MV-4-11 (cell line): ENCODE data around the gene BCAR3.
A peak's percentile ranks its signal among the peaks of the same experiment; 100 is the strongest.
"Not testable (repeated sequence)": the region's sequence is repeated elsewhere in the genome, so short reads cannot be mapped to it uniquely, and the experiment has no call there.

Source experiments
- DNase-seq: peaks from one replicate; lab custom pipeline; 2025; lab: John Stamatoyannopoulos, UW

BCAR3 gene

DNA sequence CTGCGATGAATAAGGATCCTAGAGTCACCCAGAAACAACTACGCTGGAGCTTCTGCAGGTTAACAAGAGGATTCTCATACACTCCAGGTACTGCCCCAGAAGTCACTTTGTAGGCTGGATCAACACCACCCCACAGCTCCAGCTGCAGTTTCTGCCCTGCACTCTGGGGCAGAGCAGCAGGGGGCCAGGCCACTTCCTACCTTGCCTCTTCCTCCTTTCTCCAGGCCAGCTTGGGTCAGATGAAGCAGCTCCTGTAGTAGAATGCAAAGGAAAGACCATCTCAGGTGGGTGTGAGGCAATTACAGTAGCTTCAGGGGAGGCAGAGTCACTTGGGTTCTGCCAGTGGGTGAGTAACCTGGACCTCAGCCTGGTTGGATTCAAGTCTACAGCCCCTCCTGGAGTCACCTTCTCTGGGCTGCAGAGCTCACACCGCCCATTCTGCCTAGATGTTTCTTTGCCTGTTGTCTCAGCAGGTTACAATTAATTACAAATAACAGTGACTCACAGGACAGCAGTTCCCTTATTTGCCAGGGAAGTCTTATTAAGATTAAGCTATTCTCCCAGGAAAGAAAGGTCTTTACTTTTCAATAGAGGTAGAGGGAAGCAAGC, 24.4 kb upstream of the BCAR3 start:
- DNase-seq: peak; percentile 15

DNA sequence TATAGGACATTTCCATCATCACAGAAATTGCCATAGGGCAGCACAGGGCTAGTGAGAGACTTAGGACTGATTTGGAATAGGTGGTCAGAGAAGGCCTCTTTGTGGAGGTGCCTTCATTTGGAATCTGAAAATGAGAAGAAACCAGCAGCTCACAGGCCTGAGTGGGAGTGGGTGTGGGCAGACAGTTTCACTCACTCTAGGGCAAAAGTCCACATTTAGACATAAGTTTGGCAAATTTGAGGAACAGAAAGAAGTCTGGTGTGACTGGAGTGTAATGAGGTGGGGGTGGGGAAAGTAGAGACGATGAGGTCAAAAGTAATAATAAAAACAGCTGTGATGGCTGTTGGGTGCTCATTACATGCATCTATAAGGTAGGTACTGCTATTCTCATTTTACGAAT, 22.4 kb upstream of the BCAR3 start:
- DNase-seq: peak; percentile 95

GRCh38 chr1:93703643-93704042, 22.0 kb upstream of the BCAR3 start:
- DNase-seq: no peak

DNA sequence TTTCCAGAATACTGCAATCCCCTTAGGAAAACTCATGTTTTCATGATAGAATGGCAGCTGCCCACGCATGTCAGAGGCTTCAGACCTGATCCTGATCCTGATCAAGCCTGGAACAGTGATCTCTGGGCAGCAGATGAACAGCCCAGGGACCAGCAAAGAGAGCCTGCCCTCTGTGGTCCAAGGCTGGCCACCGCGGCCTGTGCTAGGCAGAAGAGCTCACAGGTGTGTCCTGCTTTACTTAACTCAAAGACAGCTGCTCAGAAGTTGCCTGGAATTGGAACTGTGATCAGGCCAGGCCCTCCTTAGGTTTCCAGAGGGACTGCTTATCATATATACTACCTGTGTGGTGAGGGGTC, 21.2 kb upstream of the BCAR3 start:
- DNase-seq: no peak

DNA sequence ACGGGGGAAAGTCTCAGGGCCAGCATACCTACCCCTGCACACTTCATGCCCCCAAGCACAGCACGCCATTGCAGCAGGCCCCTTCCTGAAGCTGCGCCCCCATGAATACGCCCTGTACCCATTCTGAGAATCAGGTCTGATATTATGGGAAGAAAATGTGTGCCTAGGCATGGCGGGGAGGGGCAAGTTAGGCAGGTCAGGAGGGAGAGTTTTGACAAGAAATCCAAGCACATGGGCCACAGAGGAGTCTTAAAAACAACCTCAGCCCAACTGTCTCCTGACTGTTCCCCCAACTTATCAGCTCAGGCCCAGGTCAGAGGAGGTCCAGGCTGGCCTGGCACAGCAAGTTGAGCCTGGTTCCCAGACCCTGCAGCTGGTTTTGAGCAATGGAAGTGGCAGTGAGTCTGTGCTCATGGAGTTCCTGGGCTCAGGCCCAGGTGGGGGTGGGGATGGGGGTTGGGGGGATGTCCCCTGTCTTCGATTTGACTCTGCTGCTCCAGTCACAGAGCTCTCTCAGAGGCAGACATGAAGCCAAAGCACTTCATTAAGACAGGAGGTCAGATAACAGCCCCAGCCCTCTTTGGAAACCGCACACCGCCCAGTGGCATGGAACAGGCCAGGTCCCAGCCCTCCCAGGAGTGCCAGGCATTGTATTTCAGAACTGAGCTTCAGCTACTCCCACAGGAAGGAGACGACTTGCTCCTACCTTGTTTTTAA, 20.6 kb upstream of the BCAR3 start:
- no peak for DNase-seq

GRCh38 chr1:93701629-93702028, 20.0 kb upstream of the BCAR3 start:
- no peak for DNase-seq

DNA sequence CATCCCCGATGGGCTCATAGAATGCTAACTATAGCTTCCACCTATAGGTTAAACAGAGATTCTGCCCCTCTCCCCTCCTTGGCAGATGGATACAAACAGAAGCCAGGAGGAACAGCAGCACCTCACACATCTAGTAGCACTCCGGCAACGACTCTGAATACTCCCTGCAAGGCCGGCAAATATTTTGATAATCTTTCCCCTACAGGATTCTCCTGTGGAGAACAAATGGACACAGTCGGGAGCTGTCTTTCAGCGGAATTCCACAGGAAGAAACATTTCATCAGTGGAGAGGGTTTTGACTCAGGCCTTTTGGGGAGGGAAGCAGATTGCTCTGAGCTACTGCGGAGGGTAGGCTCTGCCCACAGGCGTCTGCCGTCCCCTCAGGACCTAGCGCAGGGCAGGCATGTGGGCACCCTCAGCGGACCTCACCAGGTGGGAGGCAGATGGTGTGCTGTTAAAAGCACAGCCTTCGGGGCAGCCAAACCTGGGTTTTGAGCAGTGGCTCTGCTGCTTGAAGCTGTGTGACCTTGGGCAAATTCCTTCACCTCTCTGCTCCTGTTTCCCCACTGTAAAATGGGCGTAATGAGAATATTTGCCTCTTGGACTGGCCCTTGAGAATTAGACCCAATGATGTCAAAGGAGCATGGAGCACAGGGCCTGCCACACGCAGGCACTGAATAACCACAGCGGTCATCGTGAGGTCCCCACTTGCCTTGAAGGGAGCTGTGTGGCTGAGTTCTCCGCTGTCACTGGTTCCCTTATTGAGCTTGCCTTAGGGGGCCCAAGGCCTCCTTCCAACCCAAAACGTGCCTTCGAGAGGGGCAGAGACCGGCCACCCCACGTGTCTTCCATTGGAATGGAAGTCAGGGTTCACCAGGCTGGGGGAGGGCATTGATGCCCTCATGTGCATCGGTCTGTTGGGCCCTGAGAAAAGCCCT, 19.2 kb upstream of the BCAR3 start:
- DNase-seq: no peak

DNA sequence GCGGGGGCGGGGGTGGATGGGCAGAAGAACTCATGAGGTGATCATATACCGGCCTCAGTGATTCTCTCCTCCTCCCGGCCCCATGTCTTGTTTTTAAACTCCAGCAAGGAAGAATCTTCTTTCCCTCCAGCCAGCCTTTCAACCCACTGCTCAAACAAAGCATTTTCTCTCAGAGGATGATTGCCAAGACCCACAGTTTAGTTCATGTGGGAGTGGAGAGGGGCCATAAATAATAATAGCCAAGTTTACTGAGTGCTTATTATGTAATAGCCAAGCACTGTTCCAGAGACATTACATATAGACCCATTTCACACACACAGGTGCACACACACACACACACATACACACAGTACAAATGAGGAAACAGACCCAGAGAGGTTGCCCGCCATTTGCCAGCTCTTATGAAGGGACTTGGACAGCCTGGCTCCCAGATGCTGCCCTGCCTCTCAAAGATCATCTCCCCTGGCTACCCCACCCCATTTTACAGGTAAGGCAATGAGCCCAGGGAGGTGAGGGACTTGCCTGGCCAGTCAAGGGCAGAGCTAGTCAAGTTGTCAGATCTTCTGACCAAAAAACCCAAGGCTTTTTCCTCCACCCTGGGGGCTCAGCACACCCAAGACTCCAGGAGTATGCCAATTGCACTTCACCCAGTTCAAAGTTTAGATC, 18.0 kb upstream of the BCAR3 start:
- DNase-seq: no peak

- no peak for DNase-seq
These were observed 17.4 kb upstream of the BCAR3 start for GRCh38 chr1:93699049-93699384.

- DNase-seq: no peak
These were observed 16.9 kb upstream of the BCAR3 start for GRCh38 chr1:93698329-93699048.

DNA sequence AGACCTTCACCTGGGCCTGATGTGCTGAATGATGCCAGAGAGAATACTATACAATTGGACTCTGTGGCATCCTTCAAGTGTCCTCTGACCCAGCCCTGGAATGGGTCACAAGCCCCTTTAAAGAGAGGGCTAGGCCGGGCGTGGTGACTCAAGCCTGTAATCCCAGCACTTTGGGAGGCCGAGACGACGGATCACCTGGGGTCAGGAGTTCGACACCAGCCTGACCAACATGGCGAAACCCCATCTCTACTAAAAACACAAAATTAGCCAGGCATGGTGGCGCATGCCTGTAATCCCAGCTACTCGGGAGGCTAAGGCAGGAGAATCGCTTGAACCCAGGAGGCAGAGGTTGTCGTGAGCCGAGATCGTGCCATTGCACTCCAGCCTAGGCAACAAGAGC, 15.9 kb upstream of the BCAR3 start:
- not testable (repeated sequence) for DNase-seq

GRCh38 chr1:93695411-93696005, 13.9 kb upstream of the BCAR3 start:
- peak; percentile 76 for DNase-seq

DNA sequence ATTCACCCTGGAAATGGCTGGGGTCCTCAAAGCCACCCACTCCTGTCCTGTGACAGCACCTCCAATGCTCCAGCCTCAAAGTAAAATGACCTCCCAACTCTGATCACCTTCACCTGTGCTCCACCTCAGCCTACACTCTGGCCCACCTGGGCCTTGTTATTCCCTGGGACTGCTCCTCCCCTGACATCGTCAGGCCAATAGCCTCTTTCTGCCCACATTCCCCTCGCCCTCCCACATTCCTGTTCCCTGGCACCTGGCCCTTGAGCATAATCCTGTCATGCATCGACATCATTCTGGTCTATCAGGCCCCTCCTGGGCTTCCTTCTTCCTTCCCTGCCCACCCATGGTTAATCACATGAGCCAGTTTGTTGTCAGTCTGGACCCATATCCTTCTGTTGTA, 13.2 kb upstream of the BCAR3 start:
- no peak for DNase-seq

- no peak for DNase-seq
These were observed 12.4 kb upstream of the BCAR3 start for GRCh38 chr1:93694039-93694438.

GRCh38 chr1:93692983-93693591, 11.4 kb upstream of the BCAR3 start:
- DNase-seq: peak; percentile 45

- DNase-seq: no peak
These were observed 10.8 kb upstream of the BCAR3 start for GRCh38 chr1:93692451-93692861.

- peak; percentile 19 for DNase-seq
These were observed 10.4 kb upstream of the BCAR3 start for GRCh38 chr1:93692026-93692425.

- DNase-seq: no peak
These were observed 9.5 kb upstream of the BCAR3 start for GRCh38 chr1:93690921-93691789.

- DNase-seq: no peak
These were observed 8.7 kb upstream of the BCAR3 start for GRCh38 chr1:93690341-93690740.
